Measurements from ENCODE around the gene LRRK1.

LRRK1 gene

DNA sequence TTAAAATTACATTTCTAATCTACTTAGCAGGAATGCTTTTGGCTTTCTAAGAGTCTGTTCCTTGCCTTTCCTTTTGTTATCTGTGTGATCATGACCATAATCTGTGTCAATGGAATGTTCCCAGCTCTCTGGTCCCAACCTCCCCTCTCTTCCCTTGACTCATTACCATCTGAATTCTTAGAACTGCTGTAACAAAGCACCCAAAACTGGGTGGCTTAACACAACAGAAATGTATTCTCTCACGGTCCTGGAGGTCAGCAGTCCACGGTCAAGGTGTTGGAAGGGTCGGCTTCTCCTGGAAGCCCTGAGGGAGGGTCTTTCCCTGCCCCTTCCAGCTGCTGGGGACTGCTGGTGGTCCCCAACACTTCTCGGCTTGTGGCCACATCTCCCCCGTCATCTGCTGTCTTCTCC, 81.1 kb downstream of the LRRK1 start:
- TF ChIP-seq, protein P1, sequence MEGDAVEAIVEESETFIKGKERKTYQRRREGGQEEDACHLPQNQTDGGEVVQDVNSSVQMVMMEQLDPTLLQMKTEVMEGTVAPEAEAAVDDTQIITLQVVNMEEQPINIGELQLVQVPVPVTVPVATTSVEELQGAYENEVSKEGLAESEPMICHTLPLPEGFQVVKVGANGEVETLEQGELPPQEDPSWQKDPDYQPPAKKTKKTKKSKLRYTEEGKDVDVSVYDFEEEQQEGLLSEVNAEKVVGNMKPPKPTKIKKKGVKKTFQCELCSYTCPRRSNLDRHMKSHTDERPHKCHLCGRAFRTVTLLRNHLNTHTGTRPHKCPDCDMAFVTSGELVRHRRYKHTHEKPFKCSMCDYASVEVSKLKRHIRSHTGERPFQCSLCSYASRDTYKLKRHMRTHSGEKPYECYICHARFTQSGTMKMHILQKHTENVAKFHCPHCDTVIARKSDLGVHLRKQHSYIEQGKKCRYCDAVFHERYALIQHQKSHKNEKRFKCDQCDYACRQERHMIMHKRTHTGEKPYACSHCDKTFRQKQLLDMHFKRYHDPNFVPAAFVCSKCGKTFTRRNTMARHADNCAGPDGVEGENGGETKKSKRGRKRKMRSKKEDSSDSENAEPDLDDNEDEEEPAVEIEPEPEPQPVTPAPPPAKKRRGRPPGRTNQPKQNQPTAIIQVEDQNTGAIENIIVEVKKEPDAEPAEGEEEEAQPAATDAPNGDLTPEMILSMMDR (IDR thresholded peaks at IDR 0.05) = no peak

DNA sequence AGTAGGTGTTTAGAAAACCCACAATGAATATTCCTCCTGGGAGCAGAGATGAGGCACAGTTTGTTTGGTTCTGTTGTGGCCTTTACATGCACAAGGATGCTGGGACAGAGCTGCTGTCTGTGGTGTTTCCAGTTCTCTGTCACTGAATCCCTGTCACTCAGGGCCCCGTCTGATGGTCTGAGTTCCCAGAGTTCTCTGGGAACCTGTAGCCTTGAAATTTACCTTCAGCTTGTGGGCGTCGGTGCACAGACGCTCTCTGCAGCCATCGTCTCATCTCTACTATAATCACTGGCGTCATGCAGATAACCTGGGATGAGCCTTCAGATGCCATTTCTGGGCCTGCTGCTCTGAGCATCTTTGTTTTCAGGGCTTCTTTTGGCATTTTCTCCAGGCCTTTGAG, 81.9 kb downstream of the LRRK1 start:
- TF ChIP-seq, protein P1 (IDR thresholded peaks at IDR 0.05) = no peak

DNA sequence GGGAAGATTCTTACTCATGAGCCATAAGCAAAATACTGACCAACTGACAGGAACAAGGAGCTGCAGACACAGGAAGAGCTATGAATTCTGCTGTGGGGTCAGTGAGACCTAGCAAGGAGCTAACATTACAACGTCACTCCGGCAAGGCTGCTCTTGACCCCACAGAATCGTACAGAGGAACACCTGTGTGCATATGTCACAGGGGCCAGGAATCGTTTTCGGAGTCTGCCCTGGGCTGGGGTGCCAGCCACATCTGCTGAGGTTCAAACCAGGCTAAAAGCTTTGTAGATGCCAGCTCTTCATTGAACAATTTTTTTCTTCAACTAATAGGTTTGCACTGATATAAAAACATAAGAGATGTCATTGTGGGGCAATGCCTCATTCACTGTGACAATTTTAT, 82.6 kb downstream of the LRRK1 start:
- TF ChIP-seq, protein P1 (IDR thresholded peaks at IDR 0.05) = no peak

DNA sequence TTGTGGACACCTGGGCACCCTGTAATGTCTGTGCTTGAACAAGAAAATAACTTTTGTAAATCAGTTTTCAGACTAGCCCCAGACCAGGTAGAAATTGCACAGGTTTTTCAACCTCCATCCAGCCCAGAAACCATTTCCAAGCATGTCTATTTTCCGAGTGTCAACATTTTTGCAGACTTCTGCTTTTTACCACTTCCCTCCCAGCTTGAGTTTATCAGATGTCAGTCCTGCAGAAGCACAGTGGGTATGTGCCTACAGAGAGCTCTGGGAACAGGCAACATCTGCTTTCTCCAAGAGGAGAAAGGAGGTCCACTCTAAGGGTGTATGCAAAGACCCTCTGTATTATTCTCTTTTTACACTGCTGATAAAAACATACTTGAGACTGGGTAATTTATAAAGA, 83.9 kb downstream of the LRRK1 start:
- TF ChIP-seq, protein P1 (IDR thresholded peaks at IDR 0.05) = no peak

DNA sequence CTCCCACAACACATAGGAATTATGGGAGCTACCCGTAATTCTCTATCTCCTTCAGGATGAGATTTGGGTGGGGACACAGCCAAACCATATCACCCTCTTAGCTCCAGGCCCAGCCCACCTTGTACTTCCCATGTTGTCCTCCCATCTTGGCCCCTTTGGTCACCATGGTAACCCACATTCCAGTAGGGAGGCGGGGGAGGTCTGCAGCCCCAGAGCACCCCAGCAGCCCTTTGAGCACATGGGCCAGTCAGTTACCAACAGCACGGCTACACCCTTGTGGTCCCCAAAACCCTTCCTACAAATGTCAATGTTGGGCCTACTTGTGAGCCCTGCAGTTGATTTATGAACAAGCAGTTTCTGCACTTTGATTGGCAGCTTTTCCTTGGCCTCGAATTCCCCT, 84.5 kb downstream of the LRRK1 start:
- TF ChIP-seq, protein P1 (IDR thresholded peaks at IDR 0.05) = no peak

DNA sequence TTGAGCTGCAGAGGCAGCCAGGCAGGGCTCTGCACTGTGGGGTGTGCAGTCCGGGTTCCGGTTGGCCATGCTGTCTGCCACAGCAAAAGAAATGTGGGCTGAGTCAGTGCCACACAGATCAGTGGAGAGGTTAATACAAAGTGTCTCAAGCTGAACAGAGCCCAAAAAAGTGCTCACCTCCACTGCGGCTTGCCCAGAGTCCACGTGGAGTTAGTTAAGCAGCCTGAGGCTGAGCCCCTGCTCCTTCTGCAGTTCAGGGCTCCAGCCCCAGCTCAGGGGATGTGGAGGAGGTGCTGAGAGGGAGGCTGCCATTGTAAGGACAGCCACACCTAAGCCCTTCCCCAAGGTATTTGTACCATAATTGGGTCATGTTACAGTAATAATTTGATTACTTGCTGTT, 85.3 kb downstream of the LRRK1 start:
- TF ChIP-seq, protein P1 (IDR thresholded peaks at IDR 0.05) = no peak

DNA sequence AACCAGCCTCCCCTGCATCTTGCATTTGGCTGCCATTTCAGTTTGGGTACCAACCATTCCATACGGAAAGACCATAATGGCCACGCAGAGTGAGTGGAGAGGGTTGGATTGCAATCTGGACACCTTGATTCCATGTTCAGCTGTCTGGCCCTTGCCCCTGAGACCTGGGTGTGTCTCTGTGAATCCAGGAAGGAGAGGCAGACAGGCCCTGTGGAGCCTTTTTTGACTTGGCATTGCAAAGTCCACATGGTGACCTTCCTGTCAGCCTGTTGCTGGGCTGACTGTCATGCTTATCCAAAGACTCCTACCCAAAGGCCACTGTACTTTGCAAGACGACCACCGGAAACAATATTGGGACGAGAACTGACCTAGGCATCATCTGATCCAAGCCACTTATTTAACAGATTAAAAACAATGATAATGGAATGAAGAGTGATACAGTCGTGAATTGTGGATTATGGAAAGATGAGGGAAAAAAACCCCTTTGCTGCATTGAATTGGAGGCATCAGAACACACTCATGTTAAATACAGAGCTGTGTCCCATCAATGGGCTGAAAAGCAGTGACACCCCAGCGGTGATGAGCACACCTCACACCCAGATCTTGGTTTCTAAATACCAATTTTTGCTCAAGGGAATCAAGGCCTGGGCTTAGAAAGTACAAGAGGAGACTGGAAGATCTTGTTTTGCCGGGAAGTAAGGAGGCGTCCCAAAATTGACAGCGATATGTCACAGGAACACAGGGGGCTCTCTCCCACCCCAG, 86.0 kb downstream of the LRRK1 start:
- TF ChIP-seq, protein P1 (IDR thresholded peaks at IDR 0.05) = no peak
